B cell (primary cell): ENCODE data around the gene SLC6A4. TPM values are rescaled to one million over a fixed set of nuclear protein-coding genes. Genes with fewer than 3 reads are reported as not detected.

Source experiments
- ATAC-seq: fragments of 200-7000 bp; cut with Tn5 transposase; one replicate; pipeline ENCODE4 v1.10.0; 2021; ENCODE audit warnings: low read depth, mild to moderate bottlenecking, moderate number of reproducible peaks, moderate library complexity
- CTCF ChIA-PET: fragments of 350-600 bp; sonication (Branson Sonifier 250); formaldehyde crosslinking; loops from one replicate; lab custom pipeline; 2021; ENCODE audit warnings: antibody characterized with exemption, inconsistent platforms; lab: Charles Lee
- POLR2A ChIA-PET: fragments of 350-600 bp; sonication (Branson Sonifier 250); formaldehyde crosslinking; loops from one replicate; lab custom pipeline; 2021; ENCODE audit warnings: antibody characterized with exemption; lab: Charles Lee
- DNase-seq: peaks from one replicate; pipeline ENCODE4 v3.0.0; 2013
- H2AFZ ChIP-seq: 2 replicates; pipeline ENCODE4 v1.6.1; 2012; ENCODE audit warnings: mild to moderate bottlenecking, low read depth, low read length; ENCODE audit not compliant: insufficient read depth, poor library complexity, severe bottlenecking
- H3K27ac ChIP-seq, 2 donors: 1 replicate in 1 of 2; 2 replicates in 1 of 2; pipeline ENCODE4 v1.5.1; 2012 to 2013; ENCODE audit warnings: low read length in 2 of 2, mild to moderate bottlenecking in 2 of 2, moderate library complexity in 1 of 2
- H3K27me3 ChIP-seq, 4 experiments: fragments of 200-600 bp in 1 of 4; sonication (generic) in 1 of 4; replicated peaks in 1 of 4; 1 replicate in 2 of 4; 2 replicates in 2 of 4; pipeline versions ENCODE4 v1.6.1 to v1.7.0; 2013 to 2016; ENCODE audit warnings: low read length in 3 of 4, mild to moderate bottlenecking in 2 of 4, mixed read lengths in 1 of 4, moderate library complexity in 1 of 4; ENCODE audit not compliant: insufficient read depth in 4 of 4, control insufficient read depth in 3 of 4; ENCODE audit errors: control extremely low read depth in 1 of 4
- H3K36me3 ChIP-seq, 2 experiments: replicated peaks in 1 of 2; 1 replicate in 1 of 2; 2 replicates in 1 of 2; pipeline versions ENCODE4 v1.6.1 to v1.7.1; 2013; ENCODE audit warnings: low read length in 1 of 2; ENCODE audit not compliant: insufficient read depth in 2 of 2, control insufficient read depth in 1 of 2; ENCODE audit errors: control extremely low read depth in 1 of 2, extremely low read depth in 1 of 2
- H3K4me1 ChIP-seq, 2 donors: fragments of 200-600 bp in 1 of 2; sonication (generic) in 1 of 2; 1 replicate in 1 of 2; 2 replicates in 1 of 2; pipeline versions ENCODE4 v1.5.1 to v1.6.1; 2013 to 2017; ENCODE audit warnings: low read length in 2 of 2; ENCODE audit not compliant: control insufficient read depth in 2 of 2, insufficient read depth in 2 of 2
- H3K4me2 ChIP-seq: replicated peaks from 2 replicates; pipeline ENCODE3; 2012; ENCODE audit warnings: mild to moderate bottlenecking, low read depth, low read length; ENCODE audit not compliant: poor library complexity, severe bottlenecking
- H3K4me3 ChIP-seq, 5 experiments: fragments of 200-600 bp in 1 of 5; sonication (generic) in 1 of 5; 1 replicate in 3 of 5; 2 replicates in 2 of 5; pipeline versions ENCODE4 v1.5.1 to v1.7.0; 2011 to 2016; ENCODE audit warnings: low read length in 4 of 5, mild to moderate bottlenecking in 4 of 5, low read depth in 2 of 5, control low read depth in 1 of 5, moderate library complexity in 1 of 5; ENCODE audit not compliant: insufficient read depth in 1 of 5; ENCODE audit errors: control extremely low read depth in 1 of 5, extremely low read depth in 1 of 5
- H3K79me2 ChIP-seq: fragments of 200-600 bp; sonication (generic); one replicate; pipeline ENCODE4 v1.6.0; 2016; ENCODE audit warnings: low read length; ENCODE audit not compliant: control insufficient read depth, insufficient read depth
- H3K9ac ChIP-seq: fragments of 200-600 bp; sonication (generic); 2 replicates; pipeline ENCODE4 v1.6.1; 2017; ENCODE audit warnings: mild to moderate bottlenecking, low read length, moderate library complexity
- H3K9me3 ChIP-seq, 3 donors: one replicate each; pipeline versions ENCODE4 v1.6.1 to v1.7.1; 2013; ENCODE audit warnings: low read length in 2 of 3; ENCODE audit not compliant: control insufficient read depth in 2 of 3, insufficient read depth in 1 of 3; ENCODE audit errors: control extremely low read depth in 1 of 3
- H4K20me1 ChIP-seq: 2 replicates; pipeline ENCODE4 v1.6.0; 2012; ENCODE audit warnings: mild to moderate bottlenecking, low read length; ENCODE audit not compliant: insufficient read depth, control insufficient read depth, poor library complexity, severe bottlenecking
- H3K27ac Mint-ChIP-seq: one replicate; pipeline ENCODE4 v1.8.0; 2021; ENCODE audit warnings: mixed read lengths
- H3K27me3 Mint-ChIP-seq: one replicate; pipeline ENCODE4 v1.8.0; 2021; ENCODE audit warnings: mixed read lengths
- H3K4me1 Mint-ChIP-seq: one replicate; pipeline ENCODE4 v1.8.0; 2021; ENCODE audit warnings: mixed read lengths
- H3K4me3 Mint-ChIP-seq: one replicate; pipeline ENCODE4 v1.8.0; 2021; ENCODE audit warnings: mixed read lengths
- H3K9me3 Mint-ChIP-seq: one replicate; pipeline ENCODE4 v1.8.0; 2022; ENCODE audit warnings: mixed read lengths; ENCODE audit not compliant: insufficient read depth
- EZH2 ChIP-seq: IDR thresholded peaks from 2 replicates; pipeline ENCODE4 v1.6.1; 2012; ENCODE audit warnings: borderline replicate concordance, low read depth, mild to moderate bottlenecking, moderate library complexity, low read length; ENCODE audit not compliant: insufficient read depth, poor library complexity, severe bottlenecking
- WGBS: methylation state at CpG from one replicate; pipeline ENCODE4 v1.1.5; 2013; ENCODE audit warnings: missing lambda C conversion rate; ENCODE audit not compliant: insufficient coverage; 5-methylcytosine and 5-hydroxymethylcytosine counted together
- intact Hi-C: fragments of 100-400 bp; cut with micrococcal nuclease; formaldehyde crosslinking; loops from one replicate; pipeline ENCODE4 v1.10.0; 2022
- polyA plus RNA-seq: library from polyadenylated mRNA; depleted of rRNA; stranded (reverse); fragments of >200 nt; gene quantifications from 2 replicates; pipeline ENCODE4 v1.2.3, GENCODE V29; 2012
- total RNA-seq, 2 donors: library from RNA; stranded (reverse); fragments of 120-200 nt in 1 of 2; gene quantifications; 1 replicate in 1 of 2; 2 replicates in 1 of 2; pipeline versions ENCODE4 v1.2.3 to v1.2.4, GENCODE V29; 2013 to 2022
- TF ChIP-seq, protein P1 (sequence below): fragments of 200-600 bp; IDR thresholded peaks from one replicate; pipeline ENCODE4 v1.8.0; 2022; ENCODE audit warnings: antibody characterized with exemption, mild to moderate bottlenecking

The SLC6A4 gene
- total and polyA plus RNA-seq, 2 donors (not counting 1 experiment from before 2014, with no cell fraction given), result not detected

DNA sequence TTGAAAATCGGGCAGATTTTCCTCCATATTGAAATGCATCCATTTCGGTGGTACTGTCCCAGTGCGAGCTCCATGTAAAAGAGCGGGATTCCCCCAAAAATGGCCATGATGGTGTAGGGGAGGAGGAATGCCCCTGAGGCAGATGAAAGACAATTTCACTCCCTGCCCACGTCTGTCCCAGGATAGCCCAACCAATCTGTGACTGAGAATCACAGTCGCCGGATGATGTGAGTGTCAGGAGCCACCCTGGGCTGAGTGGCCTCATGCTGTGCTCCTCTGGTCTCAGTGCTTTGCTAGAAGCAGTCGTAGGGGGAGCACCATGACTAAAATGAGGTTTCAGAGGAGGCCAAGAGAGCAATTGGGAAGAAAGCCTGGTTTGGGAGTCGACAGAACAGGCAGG is 16.7 kb downstream of the SLC6A4 start:
- ChIA-PET CTCF (interaction anchor here (1.7 kb wide), 1 partner anchor 114 kb away, joined by 5 read pairs; no protein-coding TSS in a partner anchor), POLR2A (no interaction called here)
- Mint-ChIP-seq H3K27ac (no peak overlapping the region), H3K27me3 (no peaks in the 10 kb centered on the region), H3K9me3 (no peaks in the 10 kb centered on the region), H3K4me1 (no peaks in the 10 kb centered on the region), H3K4me3 (no peak overlapping the region)
- Histone ChIP-seq H3K4me2 (no peak overlapping the region), H3K27ac (no peak overlapping the region), H3K9me3 (no peaks in the 10 kb centered on the region), H2AFZ (no peak overlapping the region), H3K79me2 (no peaks in the 10 kb centered on the region), H3K36me3 (no peaks in the 10 kb centered on the region), H3K9ac (no peak overlapping the region), H3K4me1 (no peaks in the 10 kb centered on the region), H3K27me3 (no peaks in the 10 kb centered on the region), H3K4me3 (no peak overlapping the region), H4K20me1 (no peaks in the 10 kb centered on the region)
- no peak for DNase-seq
- intact Hi-C loops, result no loop called here
- ATAC-seq, result no peak
- TF ChIP-seq, protein P1, sequence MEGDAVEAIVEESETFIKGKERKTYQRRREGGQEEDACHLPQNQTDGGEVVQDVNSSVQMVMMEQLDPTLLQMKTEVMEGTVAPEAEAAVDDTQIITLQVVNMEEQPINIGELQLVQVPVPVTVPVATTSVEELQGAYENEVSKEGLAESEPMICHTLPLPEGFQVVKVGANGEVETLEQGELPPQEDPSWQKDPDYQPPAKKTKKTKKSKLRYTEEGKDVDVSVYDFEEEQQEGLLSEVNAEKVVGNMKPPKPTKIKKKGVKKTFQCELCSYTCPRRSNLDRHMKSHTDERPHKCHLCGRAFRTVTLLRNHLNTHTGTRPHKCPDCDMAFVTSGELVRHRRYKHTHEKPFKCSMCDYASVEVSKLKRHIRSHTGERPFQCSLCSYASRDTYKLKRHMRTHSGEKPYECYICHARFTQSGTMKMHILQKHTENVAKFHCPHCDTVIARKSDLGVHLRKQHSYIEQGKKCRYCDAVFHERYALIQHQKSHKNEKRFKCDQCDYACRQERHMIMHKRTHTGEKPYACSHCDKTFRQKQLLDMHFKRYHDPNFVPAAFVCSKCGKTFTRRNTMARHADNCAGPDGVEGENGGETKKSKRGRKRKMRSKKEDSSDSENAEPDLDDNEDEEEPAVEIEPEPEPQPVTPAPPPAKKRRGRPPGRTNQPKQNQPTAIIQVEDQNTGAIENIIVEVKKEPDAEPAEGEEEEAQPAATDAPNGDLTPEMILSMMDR, result no peak
- TF ChIP-seq EZH2, result no peak
- 64% methylated on average over 6 of the region's 9 CpGs for WGBS

DNA sequence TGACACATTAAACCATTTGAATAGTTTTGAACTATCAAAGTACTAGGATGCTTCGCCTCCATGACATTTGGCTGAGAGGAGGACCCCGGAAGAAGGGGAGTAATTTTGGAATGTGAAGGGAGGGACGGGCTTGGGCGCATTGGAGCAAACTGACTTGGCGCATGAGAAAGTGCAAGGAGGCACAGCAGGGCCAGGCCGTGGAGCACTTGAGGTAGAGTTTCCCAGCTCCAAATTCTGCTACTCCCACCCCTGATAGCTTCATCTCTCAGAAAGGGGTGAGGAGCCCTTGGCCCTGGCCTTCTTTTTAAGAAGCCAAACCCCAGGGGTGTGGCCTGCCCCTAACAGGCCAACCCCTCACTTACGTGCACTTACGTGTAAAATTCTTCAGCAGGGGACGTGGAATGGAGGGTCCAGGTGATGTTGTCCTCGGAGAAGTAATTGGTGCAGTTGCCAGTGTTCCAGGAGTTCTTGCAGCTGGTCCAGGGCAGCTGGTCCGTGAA is 17.7 kb downstream of the SLC6A4 start:
- H3K4me1 ChIP-seq, result no peaks in the 10 kb centered on the region
- no peak overlapping the region for H3K27ac ChIP-seq
- no peak overlapping the region for H2AFZ ChIP-seq
- CTCF ChIA-PET, result no interaction called here
- Mint-ChIP-seq H3K27ac (no peak overlapping the region), H3K9me3 (no peaks in the 10 kb centered on the region), H3K4me3 (no peak overlapping the region), H3K27me3 (no peaks in the 10 kb centered on the region), H3K4me1 (no peaks in the 10 kb centered on the region)
- intact Hi-C loops, result no loop called here
- no peaks in the 10 kb centered on the region for H4K20me1 ChIP-seq
- POLR2A ChIA-PET, result interaction anchor here (0.5 kb wide), 1 partner anchor 821 kb away, joined by 4 read pairs; no protein-coding TSS in a partner anchor
- DNase-seq (no peak), ATAC-seq (no peak)
- no peak overlapping the region for H3K9ac ChIP-seq
- H3K9me3 ChIP-seq, result no peaks in the 10 kb centered on the region
- H3K27me3 ChIP-seq, result no peaks in the 10 kb centered on the region
- H3K4me2 ChIP-seq, result no peak overlapping the region
- H3K4me3 ChIP-seq, result no peak overlapping the region
- 95% methylated on average over 11 of the region's 11 CpGs for WGBS
- H3K36me3 ChIP-seq, result no peaks in the 10 kb centered on the region
- no peaks in the 10 kb centered on the region for H3K79me2 ChIP-seq
- TF ChIP-seq EZH2, result no peak
- TF ChIP-seq, protein P1, result no peak
